A549 treated with Mapracorat at 1 μM for 4 hours (cell line): Measurements from ENCODE around the gene RCCD1. TPM values are rescaled to one million over a fixed set of nuclear protein-coding genes. Genes with fewer than 3 reads are reported as not detected.

ENCODE experiments used
- total RNA-seq: library from RNA; stranded (reverse); fragments of 200-300 nt; extraction: Qiagen RNA extraction; gene quantifications from 5 replicates; pipeline ENCODE4 v1.2.3, GENCODE V29; 2022

The RCCD1 gene
- 23.6 to 39.6 TPM (median 32.7 TPM) in 5 replicates for total RNA-seq

GRCh38 chr15:90954712-90955623 is at the start of gene RCCD1:
Gene RCCD1, plus strand, starts transcription at chr15:90954884. Its CDS starts 1,851 bp downstream, at chr15:90956735.

GRCh38 chr15:90931828-90932659 is 22.6 kb upstream of the RCCD1 start, which contains the start of gene HDDC3:
Gene HDDC3, minus strand, starts transcription at chr15:90932549. Its CDS starts 9 bp downstream, at chr15:90932540.

GRCh38 chr15:90934949-90935751 is 19.5 kb upstream of the RCCD1 start, which contains the start of gene UNC45A:
Gene UNC45A, plus strand, starts transcription at chr15:90935285. Its CDS starts 40 bp downstream, at chr15:90935325.

GRCh38 chr15:90994417-90995311 is 40.0 kb downstream of the RCCD1 start, which contains the start of gene PRC1:
Gene PRC1, minus strand, starts transcription at chr15:90994535. Its CDS starts 118 bp downstream, at chr15:90994417.

Other genes with a start within 250 kb of the RCCD1 start
- 10.8 to 17.2 TPM (median 14.1 TPM) in 5 replicates for gene BLM, start 237.5 kb upstream of the RCCD1 start, total RNA-seq
- gene FURIN, start 86.3 kb upstream of the RCCD1 start, total RNA-seq = 43.2 to 65.1 TPM (median 59.8 TPM) in 5 replicates
- 0.43 to 1.0 TPM (median 0.78 TPM) in 5 replicates for gene FES, start 70.4 kb upstream of the RCCD1 start, total RNA-seq
- gene MAN2A2, start 51.6 kb upstream of the RCCD1 start, total RNA-seq = 23.6 to 31.6 TPM (median 27.2 TPM) in 5 replicates
- 29.9 to 38.7 TPM (median 35.1 TPM) in 5 replicates for gene HDDC3, start 22.3 kb upstream of the RCCD1 start, total RNA-seq
- 51.9 to 58.9 TPM (median 56.3 TPM) in 5 replicates for gene UNC45A, start 19.6 kb upstream of the RCCD1 start, total RNA-seq
- 184 to 223 TPM (median 205 TPM) in 5 replicates for gene PRC1, start 39.7 kb downstream of the RCCD1 start, total RNA-seq
- 12.3 to 17.1 TPM (median 15.2 TPM) in 5 replicates for gene VPS33B, start 67.7 kb downstream of the RCCD1 start, total RNA-seq
- 0.05 to 0.14 TPM (median 0.08 TPM) in 5 replicates for gene SV2B, start 145.4 kb downstream of the RCCD1 start, total RNA-seq